ENCODE data around the gene MICOS13.
"Not testable (repeated sequence)": the region's sequence is repeated elsewhere in the genome, so short reads cannot be mapped to it uniquely, and the experiment has no call there.

Gene MICOS13

DNA sequence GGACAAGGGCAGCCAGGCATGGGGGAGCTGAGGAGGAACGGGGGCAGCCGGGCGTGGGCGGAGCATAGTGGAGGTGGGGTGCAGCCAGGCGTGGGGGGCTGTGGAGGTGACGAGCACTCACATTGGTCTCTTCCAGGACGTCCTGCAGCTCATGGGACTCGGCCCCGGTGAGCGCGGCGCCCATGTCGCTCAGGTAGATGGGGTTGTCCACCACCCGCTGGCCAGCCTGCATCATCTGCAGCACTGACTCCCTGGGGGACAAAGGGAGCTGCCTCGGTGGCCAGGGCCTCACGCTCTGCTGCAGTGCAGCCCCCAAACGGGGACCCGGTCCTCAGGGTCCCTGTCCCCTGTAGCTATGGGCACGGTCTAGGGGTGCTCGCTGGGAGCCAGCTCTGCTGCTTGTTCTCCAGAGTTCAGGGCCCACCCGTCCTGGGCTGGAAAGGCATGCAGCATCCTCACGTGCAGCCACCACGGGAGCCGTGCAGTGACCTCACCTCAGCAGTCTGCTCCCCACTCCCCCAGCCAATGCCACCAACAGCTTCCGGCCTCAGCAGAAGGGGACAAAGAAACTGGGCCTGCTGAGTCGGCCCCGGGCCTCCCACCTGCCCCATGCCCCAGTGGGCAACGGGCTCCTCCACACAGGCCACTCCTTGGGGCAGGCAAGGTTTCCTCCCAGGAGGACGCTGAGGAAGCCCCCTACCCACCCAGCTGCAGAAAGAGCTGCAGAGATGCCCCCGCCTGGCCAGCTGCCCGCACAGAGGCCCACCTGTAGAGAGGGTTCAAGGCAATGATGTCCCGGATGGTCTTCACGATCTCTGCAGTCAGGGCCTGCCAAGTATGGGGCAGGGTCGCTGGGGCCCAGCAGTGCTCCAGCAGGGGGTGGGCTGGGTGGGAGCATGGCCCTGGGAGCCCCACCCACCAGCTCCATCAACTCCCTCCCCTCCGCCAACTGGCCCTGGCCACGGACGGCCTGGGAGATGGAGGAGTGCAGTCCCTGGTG, 27.6 kb upstream of the MICOS13 start:
- DNase-seq (ENCODE audit: insufficient read length, low spot score) (no peak), FAIRE-seq (no peak)
- TF ChIP-seq POLR2A (IDR thresholded peaks at IDR 0.05; ENCODE audit: low read depth, low read length): no peak

- no peak for FAIRE-seq
- no peak for DNase-seq (ENCODE audit: insufficient read length, low spot score)
- no peak for TF ChIP-seq POLR2A (IDR thresholded peaks at IDR 0.05; ENCODE audit: low read depth, low read length)
Observed at GRCh38 chr19:5706876-5707573, 26.7 kb upstream of the MICOS13 start.

- DNase-seq (ENCODE audit: insufficient read length, low spot score): no peak
- no peak for TF ChIP-seq POLR2A (IDR thresholded peaks at IDR 0.05; ENCODE audit: low read depth, low read length)
- FAIRE-seq: no peak
Observed at GRCh38 chr19:5705552-5705951, 25.2 kb upstream of the MICOS13 start.

- FAIRE-seq (no peak), DNase-seq (ENCODE audit: insufficient read length, low spot score) (no peak)
- TF ChIP-seq POLR2A (IDR thresholded peaks at IDR 0.05; ENCODE audit: low read depth, low read length): no peak
Observed at GRCh38 chr19:5703819-5704818, 23.8 kb upstream of the MICOS13 start.

DNA sequence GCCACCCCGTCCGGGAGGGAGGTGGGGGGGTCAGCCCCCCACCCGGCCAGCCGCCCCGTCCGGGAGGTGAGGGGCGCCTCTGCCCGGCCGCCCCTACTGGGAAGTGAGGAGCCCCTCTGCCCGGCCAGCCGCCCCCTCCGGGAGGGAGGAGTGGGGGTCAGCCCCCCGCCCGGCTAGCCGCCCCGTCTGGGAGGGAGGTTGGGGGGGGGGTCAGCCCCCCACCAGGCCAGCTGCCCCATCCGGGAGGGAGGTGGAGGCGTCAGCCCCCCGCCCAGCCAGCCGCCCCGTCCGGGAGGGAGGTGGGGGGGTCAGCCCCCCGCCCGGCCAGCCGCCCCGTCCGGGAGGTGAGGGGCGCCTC, 21.7 kb upstream of the MICOS13 start:
- not testable (repeated sequence) for FAIRE-seq; DNase-seq (ENCODE audit: insufficient read length, low spot score)

DNA sequence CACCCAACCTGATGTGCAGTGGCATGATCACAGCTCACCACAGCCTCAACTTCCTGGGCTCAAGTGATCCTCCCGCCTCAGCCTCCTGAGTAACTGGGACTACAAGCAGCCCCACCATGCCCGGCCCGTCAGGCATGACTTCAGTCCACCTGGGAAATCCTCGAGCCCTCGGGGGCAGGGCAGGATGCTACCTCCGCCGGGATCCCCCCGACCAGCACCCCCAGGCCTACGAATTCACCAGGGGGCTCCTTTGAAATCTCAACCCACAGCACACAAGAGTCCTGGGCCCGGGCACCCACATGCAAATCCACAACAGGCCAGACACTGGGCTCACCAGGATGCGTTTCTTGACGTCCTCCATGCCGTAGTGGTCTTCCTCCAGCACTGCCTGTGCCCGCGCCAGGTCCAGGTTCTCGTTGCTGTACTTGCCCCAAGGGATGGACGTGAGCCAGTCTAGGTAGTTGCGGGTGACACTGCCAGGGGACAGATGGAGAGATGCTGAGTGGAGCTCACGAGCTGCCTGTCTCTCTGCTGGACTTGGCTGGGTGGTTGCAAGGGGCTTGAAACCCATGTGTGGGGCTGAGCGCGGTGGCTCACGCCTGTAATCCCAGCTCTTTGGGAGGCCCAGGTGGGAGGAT, 20.3 kb upstream of the MICOS13 start:
- FAIRE-seq: no peak
- no peak for DNase-seq (ENCODE audit: insufficient read length, low spot score)
- no peak for TF ChIP-seq POLR2A (IDR thresholded peaks at IDR 0.05; ENCODE audit: low read depth, low read length)

DNA sequence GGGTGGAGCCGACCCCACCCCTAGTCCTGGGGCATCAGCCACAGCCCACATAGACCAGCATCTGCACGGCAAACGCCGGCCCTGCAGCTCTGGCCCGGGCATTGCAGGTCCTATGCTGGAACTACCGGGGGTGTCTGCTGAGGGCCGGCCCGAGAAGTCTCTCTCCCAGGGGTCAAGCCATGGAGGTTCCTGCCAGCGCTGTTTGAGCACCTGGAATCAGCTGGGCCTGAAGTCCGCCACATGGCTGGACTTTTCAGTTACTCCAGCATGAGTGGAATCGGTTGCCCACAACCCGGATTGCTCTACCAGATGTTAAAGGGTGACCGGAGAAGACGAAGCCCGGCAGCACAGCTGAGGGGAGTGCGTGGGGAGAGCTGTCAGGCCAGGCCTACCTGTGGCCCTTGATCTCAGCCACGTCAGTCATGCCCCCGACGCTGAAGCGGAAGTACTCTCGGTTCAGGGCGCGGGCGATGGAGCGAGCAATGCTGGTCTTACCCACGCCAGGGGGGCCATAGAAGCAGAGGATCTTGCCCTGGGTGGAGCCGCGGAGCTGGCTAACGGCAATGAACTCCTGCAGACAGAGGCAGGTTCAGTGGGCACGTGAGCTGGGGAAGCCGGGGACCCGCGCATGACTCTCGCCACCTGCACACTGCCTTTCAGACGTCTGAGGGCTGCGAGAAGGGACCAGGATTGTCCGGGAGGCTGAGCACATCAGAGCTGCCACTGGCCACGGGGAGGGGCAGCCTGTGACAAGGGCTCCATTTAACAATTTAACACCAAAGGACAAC, 18.5 kb upstream of the MICOS13 start:
- no peak for FAIRE-seq
- no peak for DNase-seq (ENCODE audit: insufficient read length, low spot score)
- no peak for TF ChIP-seq POLR2A (IDR thresholded peaks at IDR 0.05; ENCODE audit: low read depth, low read length)

DNA sequence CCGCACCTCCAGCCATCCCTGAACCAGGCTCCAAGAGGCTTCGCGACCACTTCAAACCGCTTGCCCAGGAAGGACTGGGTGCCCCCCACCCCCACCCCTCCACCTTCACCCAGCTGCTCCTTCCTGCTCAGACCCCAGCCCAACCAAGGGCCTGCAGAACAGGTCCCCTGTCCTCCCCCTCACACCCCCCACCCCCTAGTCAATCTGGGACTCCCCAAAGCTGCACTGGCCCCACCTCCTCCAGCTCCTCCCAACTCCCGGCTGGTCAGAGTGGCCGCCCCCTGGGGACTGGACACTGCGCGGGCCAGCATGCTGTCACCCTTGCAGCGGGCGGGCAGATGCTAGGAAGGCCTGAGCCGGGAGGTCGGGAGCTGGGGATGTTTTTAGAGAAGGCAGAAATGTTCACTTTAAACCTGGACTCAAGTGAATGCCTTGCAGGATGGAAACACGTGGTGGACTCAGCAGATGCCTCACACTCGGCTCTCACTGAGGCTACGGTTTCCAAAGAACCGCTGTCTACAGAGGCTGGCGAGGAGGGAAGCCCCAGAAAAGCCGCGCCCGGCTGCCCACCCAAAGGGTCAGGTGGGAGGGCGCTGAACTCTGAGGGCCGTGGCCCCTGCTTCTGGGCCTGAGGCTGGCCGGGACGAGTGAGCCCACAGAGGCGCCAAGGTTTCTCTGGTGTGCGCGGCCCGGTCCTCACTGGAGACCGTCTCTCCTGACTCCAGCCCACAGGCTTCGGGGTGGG, 17.7 kb upstream of the MICOS13 start:
- DNase-seq (ENCODE audit: insufficient read length, low spot score): no peak
- no peak for FAIRE-seq
- no peak for TF ChIP-seq POLR2A (IDR thresholded peaks at IDR 0.05; ENCODE audit: low read depth, low read length)

GRCh38 chr19:5697022-5697889, 16.9 kb upstream of the MICOS13 start:
- FAIRE-seq (no peak), DNase-seq (ENCODE audit: insufficient read length, low spot score) (no peak)
- no peak for TF ChIP-seq POLR2A (IDR thresholded peaks at IDR 0.05; ENCODE audit: low read depth, low read length)

DNA sequence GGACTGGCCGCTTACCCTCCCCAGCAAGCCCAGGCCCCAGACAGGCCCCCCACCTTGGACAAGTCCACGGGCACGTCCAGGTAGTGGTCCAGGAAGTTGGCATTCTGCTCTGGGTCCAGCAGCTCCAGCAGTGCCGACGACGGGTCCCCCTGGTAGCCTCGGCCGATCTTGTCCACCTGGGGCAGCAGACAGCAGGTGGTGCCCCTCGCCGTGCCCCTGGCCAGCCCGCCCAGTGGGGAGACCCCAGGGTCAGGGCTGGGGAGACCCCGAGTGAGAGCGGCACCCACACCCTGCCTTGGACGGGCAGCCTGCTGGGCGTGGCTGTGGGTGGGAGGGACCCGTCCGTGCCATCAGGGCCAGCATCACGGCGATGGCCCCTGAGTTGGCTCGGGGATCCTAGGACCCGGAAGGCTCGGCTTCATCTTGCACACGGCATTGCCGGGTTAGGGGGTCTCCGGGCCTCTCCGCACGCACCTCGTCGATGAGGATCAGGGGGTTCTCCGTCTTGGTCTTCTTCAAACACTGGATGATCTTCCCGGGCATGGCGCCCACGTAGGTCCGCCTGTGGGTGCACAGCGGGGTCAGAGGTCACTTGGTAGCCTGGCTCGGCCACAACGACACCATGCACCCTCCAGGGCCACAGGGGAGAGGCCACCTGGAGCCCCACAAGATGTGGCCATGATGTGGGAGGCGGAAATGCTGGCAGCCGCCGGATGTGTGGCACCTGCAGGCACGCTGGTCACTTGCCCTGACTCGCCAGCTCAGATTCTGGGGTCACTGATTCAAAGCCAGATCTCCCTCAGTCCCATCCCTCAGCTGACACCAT, 16.1 kb upstream of the MICOS13 start:
- FAIRE-seq: no peak
- no peak for TF ChIP-seq POLR2A (IDR thresholded peaks at IDR 0.05; ENCODE audit: low read depth, low read length)
- DNase-seq (ENCODE audit: insufficient read length, low spot score): no peak

All from H54 (cell line).